Measurements from ENCODE around the gene MRAP2.

MRAP2 gene

GRCh38 chr6:84137989-84138575 lies 104.5 kb downstream of the MRAP2 start:
- no peak for DNase-seq

- DNase-seq = no peak
These were observed 105.7 kb downstream of the MRAP2 start for GRCh38 chr6:84139311-84139710.

Data from NCI-H2227 treated with DMSO at 0.1 percent for 48 hours (cell line).